SK-N-SH treated with all-trans-retinoic acid at 6 μM for 48 hours (cell line): ENCODE measurements around the gene RCVRN.

Experiments
- ATAC-seq: fragments of 200-7000 bp; cut with Tn5 transposase; 3 replicates; pipeline ENCODE4 v1.9.1; 2020; ENCODE audit warnings: mild to moderate bottlenecking, moderate library complexity
- ARNTL ChIP-seq: fragments of 450-650 bp; formaldehyde crosslinking; IDR thresholded peaks from 2 replicates; pipeline ENCODE4 v1.5.0; 2020; ENCODE audit warnings: low read depth, mild to moderate bottlenecking, moderate library complexity, borderline replicate concordance
- BACH2 ChIP-seq: fragments of 250-450 bp; sonication (Bioruptor Pico); IDR thresholded peaks from 2 replicates; pipeline ENCODE4 v1.9.0; 2021; ENCODE audit warnings: mild to moderate bottlenecking, borderline replicate concordance
- CSDC2 ChIP-seq: fragments of 250-450 bp; sonication (Bioruptor Pico); IDR thresholded peaks from 2 replicates; pipeline ENCODE4 v1.5.0; 2020; ENCODE audit warnings: mild to moderate bottlenecking, moderate library complexity
- ESRRG ChIP-seq: fragments of 250-450 bp; sonication (Bioruptor Pico); IDR thresholded peaks from 2 replicates; pipeline ENCODE4 v1.6.1; 2021; ENCODE audit warnings: mild to moderate bottlenecking
- GLIS3 ChIP-seq: fragments of 250-450 bp; sonication (Bioruptor Pico); IDR thresholded peaks from 2 replicates; pipeline ENCODE4 v1.5.0; 2020; ENCODE audit warnings: mild to moderate bottlenecking, moderate library complexity
- ISL1 ChIP-seq: fragments of 250-450 bp; sonication (Bioruptor Pico); IDR thresholded peaks from 2 replicates; pipeline ENCODE4 v2.1.2; 2022; ENCODE audit warnings: mild to moderate bottlenecking, moderate library complexity
- PPARA ChIP-seq: fragments of 250-450 bp; sonication (Bioruptor Pico); IDR thresholded peaks from 2 replicates; pipeline ENCODE4 v1.5.0; 2020; ENCODE audit warnings: mild to moderate bottlenecking, borderline replicate concordance
- RARB ChIP-seq: fragments of 250-450 bp; sonication (Bioruptor Pico); IDR thresholded peaks from 2 replicates; pipeline ENCODE4 v1.8.0; 2021; ENCODE audit warnings: mild to moderate bottlenecking, moderate library complexity
- SNAI2 ChIP-seq: fragments of 250-450 bp; sonication (Bioruptor Pico); IDR thresholded peaks from 2 replicates; pipeline ENCODE4 v1.5.0; 2020; ENCODE audit warnings: mild to moderate bottlenecking, moderate library complexity
- TCF4 ChIP-seq: fragments of 250-450 bp; sonication (Bioruptor Pico); IDR thresholded peaks from 2 replicates; pipeline ENCODE4 v1.8.0; 2021; ENCODE audit warnings: mild to moderate bottlenecking, moderate library complexity, borderline replicate concordance
- TOX ChIP-seq: fragments of 250-450 bp; sonication (Bioruptor Pico); IDR thresholded peaks from 2 replicates; pipeline ENCODE4 v1.8.0; 2021; ENCODE audit warnings: mild to moderate bottlenecking, moderate library complexity, borderline replicate concordance
- ZC3H10 ChIP-seq: fragments of 250-450 bp; sonication (Bioruptor Pico); IDR thresholded peaks from 2 replicates; pipeline ENCODE4 v1.5.1; 2021; ENCODE audit warnings: mild to moderate bottlenecking, moderate library complexity
- ZFP3 ChIP-seq: fragments of 250-450 bp; sonication (Bioruptor Pico); IDR thresholded peaks from 2 replicates; pipeline ENCODE4 v1.5.0; 2020; ENCODE audit warnings: mild to moderate bottlenecking, moderate library complexity
- ZFP30 ChIP-seq: fragments of 450-650 bp; formaldehyde crosslinking; IDR thresholded peaks from 2 replicates; pipeline ENCODE4 v1.5.0; 2022; ENCODE audit warnings: mild to moderate bottlenecking, moderate library complexity
- ZNF565 ChIP-seq: fragments of 450-650 bp; formaldehyde crosslinking; conservative IDR thresholded peaks from 2 replicates; pipeline ENCODE4 v1.5.0; 2020; ENCODE audit warnings: low read depth, mild to moderate bottlenecking, moderate library complexity
- ZNF70 ChIP-seq: fragments of 450-650 bp; formaldehyde crosslinking; IDR thresholded peaks from 2 replicates; pipeline ENCODE4 v1.5.0; 2020; ENCODE audit warnings: mild to moderate bottlenecking, moderate library complexity
- ZNF8 ChIP-seq: fragments of 450-650 bp; formaldehyde crosslinking; IDR thresholded peaks from 2 replicates; pipeline ENCODE4 v1.5.0; 2020; ENCODE audit warnings: mild to moderate bottlenecking, moderate library complexity
- TF ChIP-seq, protein P1 (sequence below): fragments of 250-450 bp; sonication (Bioruptor Pico); IDR thresholded peaks from 2 replicates; pipeline ENCODE4 v1.5.1; 2021; ENCODE audit warnings: mild to moderate bottlenecking, moderate library complexity
- TF ChIP-seq, protein P2 (sequence below): fragments of 250-450 bp; sonication (Bioruptor Pico); IDR thresholded peaks from 2 replicates; pipeline ENCODE4 v1.8.0; 2021; ENCODE audit warnings: low read depth, mild to moderate bottlenecking, moderate library complexity, borderline replicate concordance

The RCVRN gene

DNA sequence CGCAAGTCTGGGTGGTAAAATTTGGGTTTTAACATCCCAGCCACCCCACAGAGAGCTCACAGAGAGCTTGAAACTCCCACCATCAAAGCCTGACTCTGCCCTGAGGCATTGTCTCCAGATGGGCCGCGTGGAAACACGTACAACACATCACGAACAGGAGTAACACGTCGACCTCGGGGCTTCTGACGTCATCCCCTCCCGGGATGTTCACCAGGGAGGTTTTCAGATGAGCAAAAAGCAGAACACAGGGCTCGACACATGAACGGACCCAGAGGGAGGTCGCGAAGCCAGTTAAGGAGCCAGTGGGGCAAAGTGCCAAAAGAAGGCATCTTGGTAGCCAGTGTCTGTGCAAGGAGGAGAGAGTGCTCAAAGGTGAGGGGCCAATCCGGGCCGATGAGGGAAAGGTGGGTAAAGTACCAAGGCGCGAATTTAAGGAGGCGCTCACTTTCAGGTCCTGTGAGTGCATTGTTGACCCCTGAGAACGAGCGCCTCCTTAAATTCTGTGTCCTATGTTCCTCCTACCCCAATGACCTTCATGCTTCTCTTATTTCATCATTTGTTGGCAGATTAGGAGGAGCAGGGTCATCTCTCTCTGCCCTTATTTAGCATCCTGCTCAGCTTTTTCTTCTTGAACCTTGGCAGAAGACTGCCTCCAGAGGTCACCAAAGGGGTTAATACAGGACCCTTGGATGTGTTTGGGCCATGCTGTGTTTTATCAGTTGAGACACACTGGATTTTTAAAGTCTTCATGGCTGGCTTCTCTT, 5.6 kb downstream of the RCVRN start:
- no peak for ATAC-seq
- TF ChIP-seq ZNF8, result no peak
- TF ChIP-seq CSDC2 (CRISPR knock-in tag), result no peak
- TF ChIP-seq ZFP3 (CRISPR knock-in tag), result no peak
- TF ChIP-seq ZNF565 (CRISPR knock-in tag), result no peak
- TF ChIP-seq, protein P1, sequence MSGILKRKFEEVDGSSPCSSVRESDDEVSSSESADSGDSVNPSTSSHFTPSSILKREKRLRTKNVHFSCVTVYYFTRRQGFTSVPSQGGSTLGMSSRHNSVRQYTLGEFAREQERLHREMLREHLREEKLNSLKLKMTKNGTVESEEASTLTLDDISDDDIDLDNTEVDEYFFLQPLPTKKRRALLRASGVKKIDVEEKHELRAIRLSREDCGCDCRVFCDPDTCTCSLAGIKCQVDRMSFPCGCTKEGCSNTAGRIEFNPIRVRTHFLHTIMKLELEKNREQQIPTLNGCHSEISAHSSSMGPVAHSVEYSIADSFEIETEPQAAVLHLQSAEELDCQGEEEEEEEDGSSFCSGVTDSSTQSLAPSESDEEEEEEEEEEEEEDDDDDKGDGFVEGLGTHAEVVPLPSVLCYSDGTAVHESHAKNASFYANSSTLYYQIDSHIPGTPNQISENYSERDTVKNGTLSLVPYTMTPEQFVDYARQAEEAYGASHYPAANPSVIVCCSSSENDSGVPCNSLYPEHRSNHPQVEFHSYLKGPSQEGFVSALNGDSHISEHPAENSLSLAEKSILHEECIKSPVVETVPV (CRISPR knock-in tag), result no peak
- no peak for TF ChIP-seq ESRRG (CRISPR knock-in tag)
- TF ChIP-seq TCF4 (CRISPR knock-in tag), result no peak
- TF ChIP-seq GLIS3 (CRISPR knock-in tag), result no peak
- no peak for TF ChIP-seq ISL1
- TF ChIP-seq, protein P2, sequence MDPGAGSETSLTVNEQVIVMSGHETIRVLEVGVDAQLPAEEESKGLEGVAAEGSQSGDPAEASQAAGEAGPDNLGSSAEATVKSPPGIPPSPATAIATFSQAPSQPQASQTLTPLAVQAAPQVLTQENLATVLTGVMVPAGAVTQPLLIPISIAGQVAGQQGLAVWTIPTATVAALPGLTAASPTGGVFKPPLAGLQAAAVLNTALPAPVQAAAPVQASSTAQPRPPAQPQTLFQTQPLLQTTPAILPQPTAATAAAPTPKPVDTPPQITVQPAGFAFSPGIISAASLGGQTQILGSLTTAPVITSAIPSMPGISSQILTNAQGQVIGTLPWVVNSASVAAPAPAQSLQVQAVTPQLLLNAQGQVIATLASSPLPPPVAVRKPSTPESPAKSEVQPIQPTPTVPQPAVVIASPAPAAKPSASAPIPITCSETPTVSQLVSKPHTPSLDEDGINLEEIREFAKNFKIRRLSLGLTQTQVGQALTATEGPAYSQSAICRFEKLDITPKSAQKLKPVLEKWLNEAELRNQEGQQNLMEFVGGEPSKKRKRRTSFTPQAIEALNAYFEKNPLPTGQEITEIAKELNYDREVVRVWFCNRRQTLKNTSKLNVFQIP, result no peak
- TF ChIP-seq PPARA (CRISPR knock-in tag), result no peak

DNA sequence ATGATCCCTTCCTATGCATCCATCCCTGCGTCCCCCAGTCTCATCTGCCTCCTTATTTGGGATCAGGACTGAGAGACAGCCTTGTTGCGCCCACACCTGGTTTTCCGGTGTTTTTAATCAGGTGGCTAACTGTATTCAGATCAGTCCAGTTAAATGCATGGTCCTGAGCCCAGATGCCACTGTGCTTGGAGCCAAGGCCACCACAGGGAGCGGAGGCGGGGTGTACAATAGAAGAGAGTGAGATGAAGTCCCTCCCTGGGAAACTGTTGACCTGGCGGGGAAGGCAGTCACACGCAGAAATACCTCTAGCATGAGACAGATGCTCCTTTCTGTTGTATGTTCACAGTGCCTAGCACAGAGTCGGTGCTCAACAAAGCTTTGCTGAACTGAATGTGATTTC, 6.3 kb downstream of the RCVRN start:
- no peak for ATAC-seq
- TF ChIP-seq, protein P1 (CRISPR knock-in tag), result no peak
- no peak for TF ChIP-seq ZNF8

DNA sequence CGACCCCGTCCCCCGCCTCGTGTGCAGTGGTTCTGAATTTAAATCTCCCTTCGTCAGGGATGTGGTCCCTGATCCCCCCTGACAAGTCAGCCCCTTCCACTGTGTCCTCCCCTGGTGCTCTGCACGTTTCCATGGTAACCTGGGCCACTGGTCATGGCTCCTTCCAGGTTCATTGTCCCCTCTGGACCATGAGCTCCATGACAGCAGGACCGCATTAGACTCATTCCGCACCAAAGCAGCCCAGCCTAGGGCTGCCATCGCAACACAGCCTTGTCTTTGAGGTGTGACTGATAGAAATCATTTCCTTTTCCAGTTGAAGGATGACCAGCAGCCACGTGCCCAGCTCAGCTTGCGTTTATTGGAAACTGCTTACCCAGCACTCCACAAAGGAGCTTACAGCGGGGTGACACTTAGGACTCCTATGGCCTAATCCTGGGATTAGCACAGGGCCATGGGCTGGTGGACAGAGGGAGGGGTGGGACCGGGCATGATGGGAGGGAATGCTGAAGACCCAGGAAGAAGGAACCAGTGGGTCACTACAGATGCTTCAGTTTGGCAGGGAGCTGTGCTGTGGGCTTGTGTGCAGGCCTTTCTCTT, 7.6 kb downstream of the RCVRN start:
- TF ChIP-seq RARB (CRISPR knock-in tag) (no peak), ZNF8 (no peak), ARNTL (CRISPR knock-in tag) (no peak), ZNF70 (no peak), ZFP3 (CRISPR knock-in tag) (no peak), ZC3H10 (CRISPR knock-in tag) (no peak), ZNF565 (CRISPR knock-in tag) (no peak), ISL1 (no peak)
- TF ChIP-seq, protein P1 (CRISPR knock-in tag), result no peak
- ATAC-seq, result no peak

DNA sequence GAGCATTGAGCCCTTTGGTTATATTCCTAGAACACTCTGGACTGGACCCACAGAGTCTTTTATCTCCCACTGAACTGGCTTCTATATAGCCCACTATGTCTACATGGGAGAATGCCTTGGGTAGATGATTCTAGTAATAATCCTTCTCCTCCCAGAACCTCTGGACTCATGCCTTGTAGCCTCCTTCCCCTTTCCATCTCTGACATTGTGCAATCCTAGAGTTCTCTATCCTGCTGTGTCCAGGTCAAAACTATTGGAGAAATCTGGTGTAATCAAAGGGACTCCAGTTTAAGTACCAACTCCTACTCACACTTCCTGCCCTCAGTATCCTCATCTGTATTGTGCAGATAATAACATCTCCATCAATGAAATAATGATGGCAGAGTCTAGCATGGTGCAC, 9.1 kb downstream of the RCVRN start:
- TF ChIP-seq ZNF70, result no peak
- TF ChIP-seq TOX (CRISPR knock-in tag), result no peak
- no peak for TF ChIP-seq CSDC2 (CRISPR knock-in tag)
- no peak for TF ChIP-seq ISL1
- TF ChIP-seq SNAI2 (CRISPR knock-in tag), result no peak
- TF ChIP-seq, protein P1 (CRISPR knock-in tag), result no peak
- no peak for TF ChIP-seq BACH2 (CRISPR knock-in tag)
- TF ChIP-seq RARB (CRISPR knock-in tag), result no peak
- no peak for TF ChIP-seq ZFP30 (CRISPR knock-in tag)
- no peak for ATAC-seq
